Upper lobe of right lung (tissue), 1 donor: ENCODE results near the gene AHCYL1. TPM values are rescaled to one million over a fixed set of nuclear protein-coding genes. Genes with fewer than 3 reads are reported as not detected.

ENCODE experiments used
- ATAC-seq: fragments of 200-7000 bp; cut with Tn5 transposase; one replicate; pipeline ENCODE4 v1.9.1; 2020; ENCODE audit warnings: mild to moderate bottlenecking, moderate library complexity
- DNase-seq: peaks from one replicate; pipeline ENCODE4 v3.0.0-alpha.2; 2020
- H3K27ac ChIP-seq: fragments of 200-600 bp; one replicate; pipeline ENCODE4 v1.8.0; 2022
- H3K27me3 ChIP-seq: fragments of 200-600 bp; one replicate; pipeline ENCODE4 v1.8.0; 2022; ENCODE audit warnings: mild to moderate bottlenecking
- H3K36me3 ChIP-seq: fragments of 200-600 bp; one replicate; pipeline ENCODE4 v1.8.0; 2022
- H3K4me1 ChIP-seq: fragments of 200-600 bp; one replicate; pipeline ENCODE4 v1.8.0; 2022
- H3K4me3 ChIP-seq: fragments of 200-600 bp; one replicate; pipeline ENCODE4 v1.8.0; 2022; ENCODE audit warnings: mild to moderate bottlenecking
- H3K9me3 ChIP-seq: fragments of 200-600 bp; one replicate; pipeline ENCODE4 v1.8.0; 2022
- intact Hi-C: fragments of 100-400 bp; cut with DNase I; formaldehyde crosslinking; loops from one replicate; pipeline ENCODE4 v1.11.0; 2022
- total RNA-seq: library from RNA; stranded (reverse); fragmentation: NEBNext Ultra II Directional; extraction: Animal tissue kit (Norgen Biotek cat#: 25700); gene quantifications from one replicate; pipeline ENCODE4 v1.2.1, GENCODE V29; 2021
- TF ChIP-seq, protein P1 (sequence below): fragments of 200-600 bp; IDR thresholded peaks from one replicate; pipeline ENCODE4 v1.8.0; 2022; ENCODE audit warnings: antibody characterized with exemption
- donor health status: DM: no; HTN: yes; CAD: no; lungs with severe emphysema.

Gene AHCYL1
- total RNA-seq, 1 donor from 2014 or later: 91.7 TPM

DNA sequence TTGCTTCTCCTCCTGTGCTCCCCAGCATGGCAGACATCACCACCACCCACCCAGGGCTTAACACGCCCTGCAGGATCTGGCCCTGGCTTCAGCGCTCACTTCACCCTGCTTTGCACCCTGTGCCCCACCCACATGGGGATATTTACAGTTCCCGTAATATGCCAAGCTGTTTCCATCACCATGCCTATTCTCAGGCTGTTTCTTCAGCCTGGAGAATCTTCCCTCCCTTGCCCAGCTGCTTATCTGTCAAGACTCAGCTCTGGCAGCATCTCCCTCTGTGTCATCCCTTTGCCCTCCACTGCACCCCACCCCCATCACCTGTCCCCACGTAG is 3.6 kb upstream of the AHCYL1 start:
- ATAC-seq (no peak), DNase-seq (no peak)
- intact Hi-C loops: loop anchor here (5.0 kb wide), 1 partner anchor 204 kb away; no protein-coding TSS in a partner anchor
- Histone ChIP-seq H3K36me3 (no peaks in the 10 kb centered on the region), H3K4me1 (peaks cover 51% of the 10 kb centered on the region), H3K27me3 (no peaks in the 10 kb centered on the region), H3K27ac (no peak overlapping the region), H3K9me3 (no peaks in the 10 kb centered on the region), H3K4me3 (no peak overlapping the region)
- TF ChIP-seq, protein P1, sequence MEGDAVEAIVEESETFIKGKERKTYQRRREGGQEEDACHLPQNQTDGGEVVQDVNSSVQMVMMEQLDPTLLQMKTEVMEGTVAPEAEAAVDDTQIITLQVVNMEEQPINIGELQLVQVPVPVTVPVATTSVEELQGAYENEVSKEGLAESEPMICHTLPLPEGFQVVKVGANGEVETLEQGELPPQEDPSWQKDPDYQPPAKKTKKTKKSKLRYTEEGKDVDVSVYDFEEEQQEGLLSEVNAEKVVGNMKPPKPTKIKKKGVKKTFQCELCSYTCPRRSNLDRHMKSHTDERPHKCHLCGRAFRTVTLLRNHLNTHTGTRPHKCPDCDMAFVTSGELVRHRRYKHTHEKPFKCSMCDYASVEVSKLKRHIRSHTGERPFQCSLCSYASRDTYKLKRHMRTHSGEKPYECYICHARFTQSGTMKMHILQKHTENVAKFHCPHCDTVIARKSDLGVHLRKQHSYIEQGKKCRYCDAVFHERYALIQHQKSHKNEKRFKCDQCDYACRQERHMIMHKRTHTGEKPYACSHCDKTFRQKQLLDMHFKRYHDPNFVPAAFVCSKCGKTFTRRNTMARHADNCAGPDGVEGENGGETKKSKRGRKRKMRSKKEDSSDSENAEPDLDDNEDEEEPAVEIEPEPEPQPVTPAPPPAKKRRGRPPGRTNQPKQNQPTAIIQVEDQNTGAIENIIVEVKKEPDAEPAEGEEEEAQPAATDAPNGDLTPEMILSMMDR: no peak

DNA sequence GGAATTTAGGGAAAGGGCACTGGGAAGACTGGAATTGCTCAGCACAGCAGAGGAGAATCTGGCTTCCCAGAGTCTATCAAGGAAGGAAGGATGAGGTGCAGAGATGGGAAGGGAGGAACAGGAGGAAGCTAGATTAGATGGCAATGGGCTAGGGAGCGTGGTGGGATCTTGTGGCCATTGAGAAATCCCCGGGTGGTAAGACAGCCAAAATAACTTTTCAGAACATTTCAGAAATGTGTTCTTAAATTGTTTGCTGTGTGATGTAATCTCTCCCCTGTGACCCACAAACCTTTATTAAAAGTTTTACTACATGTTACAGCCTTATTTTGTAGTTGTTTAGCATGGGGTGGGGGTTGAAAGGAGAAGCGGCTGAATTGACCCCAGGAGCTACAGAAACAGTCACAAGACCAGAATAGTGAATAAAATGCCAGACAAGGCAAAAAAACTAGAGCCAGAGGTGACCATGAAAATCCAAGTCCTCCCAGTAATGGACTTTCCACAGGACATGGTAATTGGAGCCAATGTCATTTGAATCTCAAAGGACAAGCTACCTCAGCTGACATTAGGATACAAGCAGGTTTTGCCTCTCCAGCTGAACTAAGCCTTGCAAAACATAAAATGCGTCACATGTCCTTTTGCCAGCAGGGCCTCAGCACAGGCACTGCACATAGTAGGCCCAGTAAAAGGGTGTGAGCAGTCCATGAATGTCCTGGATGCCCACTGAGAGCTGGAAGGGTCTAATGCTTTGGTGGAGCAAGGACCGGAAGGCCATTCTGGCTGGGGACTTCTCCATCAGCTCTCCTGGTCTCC is 980 bp upstream of the AHCYL1 start:
- H3K27me3 ChIP-seq: no peaks in the 10 kb centered on the region
- peak overlapping the region; percentile 97 for H3K27ac ChIP-seq
- TF ChIP-seq, protein P1: no peak
- no peaks in the 10 kb centered on the region for H3K9me3 ChIP-seq
- H3K4me3 ChIP-seq: no peak overlapping the region
- intact Hi-C loops: loop anchor here (5.0 kb wide), 1 partner anchor 206 kb away; no protein-coding TSS in a partner anchor
- no peak for DNase-seq
- peaks cover 66% of the 10 kb centered on the region for H3K4me1 ChIP-seq
- H3K36me3 ChIP-seq: no peaks in the 10 kb centered on the region
- ATAC-seq: no peak

DNA sequence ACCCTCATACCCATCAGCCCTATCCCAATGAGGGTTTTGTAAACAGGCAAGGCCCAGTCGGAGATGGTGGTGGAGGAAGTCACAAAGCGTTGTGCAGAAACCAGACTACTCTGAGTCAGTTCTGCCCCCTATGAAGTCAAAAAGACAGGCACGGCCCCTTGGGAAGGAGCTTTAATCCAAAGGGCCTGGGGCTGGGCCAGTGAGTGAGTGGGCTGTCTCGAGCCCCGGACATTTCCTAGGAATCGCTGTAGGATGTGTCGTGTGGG is 442 bp upstream of the AHCYL1 start:
- H3K9me3 ChIP-seq: no peaks in the 10 kb centered on the region
- H3K36me3 ChIP-seq: no peaks in the 10 kb centered on the region
- no peak overlapping the region for H3K4me3 ChIP-seq
- DNase-seq (no peak), ATAC-seq (peak; percentile 1)
- peak overlapping the region; percentile 97 for H3K27ac ChIP-seq
- no peaks in the 10 kb centered on the region for H3K27me3 ChIP-seq
- intact Hi-C loops: loop anchor here (5.0 kb wide), 1 partner anchor 207 kb away; no protein-coding TSS in a partner anchor
- H3K4me1 ChIP-seq: peaks cover 65% of the 10 kb centered on the region
- TF ChIP-seq, protein P1: no peak

DNA sequence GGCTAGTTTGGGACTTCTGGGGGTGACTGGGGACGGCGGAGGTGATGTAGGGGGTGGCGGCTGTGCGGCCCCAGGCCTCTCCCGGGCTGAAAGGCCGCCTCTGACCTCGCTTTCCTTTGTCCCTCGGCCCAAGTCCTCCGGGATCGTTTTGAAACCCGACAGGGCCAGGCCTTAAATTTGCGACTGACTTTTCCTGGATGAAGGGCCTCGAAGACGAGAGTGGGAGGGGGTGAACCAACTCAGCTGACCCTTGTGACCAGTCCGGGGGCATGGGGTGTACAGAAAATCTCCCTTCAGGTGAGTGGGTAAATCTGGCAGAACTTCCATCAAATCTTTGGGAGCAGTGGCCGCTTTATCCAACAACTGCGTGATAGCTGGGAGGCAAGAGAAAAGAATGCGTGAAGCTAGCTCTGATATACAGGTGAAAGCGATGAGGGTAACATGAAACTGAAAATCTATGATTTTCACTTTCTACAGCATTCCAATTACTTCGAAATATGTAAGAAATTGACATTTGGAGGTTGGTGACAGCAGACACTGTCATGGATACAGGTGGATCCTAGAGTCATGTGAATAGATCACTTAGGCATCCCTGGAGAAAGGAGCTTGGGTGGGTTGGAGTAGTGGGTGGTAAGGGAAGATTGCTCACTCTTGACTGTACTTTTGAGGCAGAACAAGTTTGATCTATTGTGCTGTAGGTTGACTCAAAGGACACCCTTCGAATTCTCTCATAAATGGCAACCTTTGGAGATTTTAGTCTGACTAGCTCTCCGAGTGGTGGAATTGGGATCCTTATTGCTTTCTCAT is 885 bp downstream of the AHCYL1 start:
- Histone ChIP-seq H3K9me3 (no peaks in the 10 kb centered on the region), H3K4me3 (peak overlapping the region; percentile 83), H3K4me1 (peaks cover 65% of the 10 kb centered on the region), H3K27me3 (no peaks in the 10 kb centered on the region), H3K27ac (peak overlapping the region; percentile 97), H3K36me3 (no peaks in the 10 kb centered on the region)
- intact Hi-C loops: no loop called here
- TF ChIP-seq, protein P1: no peak
- DNase-seq (no peak), ATAC-seq (no peak)

DNA sequence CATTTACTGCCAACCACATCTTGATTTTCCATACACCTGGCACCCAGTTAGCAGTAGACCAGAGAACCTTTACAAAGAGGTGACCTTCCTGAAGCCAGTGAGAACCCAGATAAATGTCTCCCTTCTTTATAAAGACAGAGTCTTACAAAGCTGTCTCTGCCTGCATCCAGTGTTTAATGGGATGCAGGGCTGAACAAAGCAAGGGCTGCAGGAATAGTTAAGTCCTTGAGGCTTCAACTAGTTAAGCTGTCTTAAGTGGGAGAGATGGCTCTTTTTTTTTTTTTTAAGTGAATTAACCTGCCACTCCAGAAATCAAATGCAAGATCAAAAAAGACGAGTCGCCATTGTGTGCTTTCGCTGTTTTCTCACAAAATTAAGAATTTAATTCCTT is 1.5 kb downstream of the AHCYL1 start:
- no peak for ATAC-seq
- no peak overlapping the region for H3K27ac ChIP-seq
- H3K9me3 ChIP-seq: no peaks in the 10 kb centered on the region
- peaks cover 70% of the 10 kb centered on the region for H3K4me1 ChIP-seq
- intact Hi-C loops: no loop called here
- H3K36me3 ChIP-seq: no peaks in the 10 kb centered on the region
- no peaks in the 10 kb centered on the region for H3K27me3 ChIP-seq
- H3K4me3 ChIP-seq: peak overlapping the region; percentile 83
- DNase-seq: no peak
- TF ChIP-seq, protein P1: no peak
